HG02981 (cell line): ENCODE data around the gene RALGPS2.

Experiments used
- ATAC-seq: cut with Tn5 transposase; IDR thresholded peaks from one replicate; pipeline ENCODE4 v1.9.1; 2021; ENCODE audit warnings: mild to moderate bottlenecking, moderate library complexity; ENCODE audit not compliant: unreplicated experiment

Gene RALGPS2

DNA sequence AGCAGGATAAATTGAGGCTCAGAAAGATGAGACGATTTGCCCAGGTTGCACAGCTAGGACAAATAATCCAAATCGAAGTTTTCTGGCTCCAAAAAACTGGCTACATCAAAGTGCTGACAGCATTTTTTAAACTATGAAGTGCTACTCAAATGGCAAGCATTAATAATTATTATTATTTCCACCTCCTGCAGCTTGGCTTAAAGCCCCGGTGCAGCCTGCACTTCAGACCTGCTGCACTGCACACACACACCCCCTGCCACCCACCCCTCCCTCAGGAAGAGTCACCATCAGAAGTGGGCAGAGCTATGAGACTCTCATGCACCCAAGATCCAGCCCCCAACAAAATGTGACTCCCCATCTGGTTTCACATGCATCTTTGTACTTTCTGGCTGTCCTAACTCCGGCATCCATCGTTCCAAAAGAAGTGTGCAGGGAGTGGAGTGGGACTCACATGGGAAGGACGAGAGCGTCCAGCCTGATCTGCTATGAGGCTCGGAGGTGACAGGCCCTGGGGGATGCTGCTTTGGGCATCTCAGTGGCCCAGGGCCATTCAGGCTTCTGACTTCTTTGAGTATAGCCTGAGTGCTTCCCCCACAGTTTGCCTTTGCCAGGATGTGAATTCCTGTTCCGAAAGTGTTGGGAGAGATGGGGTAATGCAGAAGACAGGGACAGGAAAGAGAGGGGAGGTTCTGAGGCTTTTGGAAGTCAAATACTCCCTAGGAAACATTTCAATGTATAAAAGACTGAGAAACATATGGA lies 235.6 kb downstream of the RALGPS2 start:
- no peak for ATAC-seq

DNA sequence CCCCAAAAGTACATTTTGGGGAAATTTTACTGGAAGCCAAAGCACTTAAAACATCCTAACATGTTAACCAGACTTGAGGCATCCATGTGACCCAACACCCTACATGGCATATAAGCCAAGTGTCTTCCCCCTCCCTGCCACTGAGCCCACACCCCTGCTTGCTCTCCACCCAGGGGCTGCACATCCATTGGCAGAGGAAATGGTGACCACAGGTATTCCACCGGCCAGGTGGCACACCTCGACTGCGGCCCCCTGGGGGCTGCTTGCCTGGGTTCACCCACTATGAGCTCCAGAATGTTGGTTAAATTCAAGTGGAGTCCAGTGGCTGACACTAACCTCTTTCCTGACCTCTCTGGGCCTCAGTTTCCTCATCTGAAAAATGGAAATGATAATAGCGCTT lies 236.3 kb downstream of the RALGPS2 start:
- ATAC-seq, result no peak

DNA sequence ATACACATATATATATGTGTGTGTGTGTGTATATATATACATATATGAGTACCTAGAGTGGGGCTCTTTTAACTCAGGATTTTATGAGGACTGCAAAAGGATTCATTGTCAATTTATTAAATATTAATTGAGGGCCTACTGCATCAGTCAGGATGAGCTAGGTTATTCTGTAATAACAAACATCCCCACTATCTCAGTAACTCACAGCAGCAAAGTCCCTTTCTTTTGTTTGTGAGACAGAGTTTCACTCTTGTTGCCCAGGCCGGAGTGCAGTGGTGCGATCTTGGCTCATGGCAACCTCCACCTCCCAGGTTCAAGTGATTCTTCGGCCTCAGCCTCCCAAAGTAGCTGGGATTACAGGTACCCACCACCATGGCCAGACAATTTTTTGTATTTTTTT lies 236.8 kb downstream of the RALGPS2 start:
- no peak for ATAC-seq

- no peak for ATAC-seq
Observed at GRCh38 chr1:178962853-178963711, 238.0 kb downstream of the RALGPS2 start.

DNA sequence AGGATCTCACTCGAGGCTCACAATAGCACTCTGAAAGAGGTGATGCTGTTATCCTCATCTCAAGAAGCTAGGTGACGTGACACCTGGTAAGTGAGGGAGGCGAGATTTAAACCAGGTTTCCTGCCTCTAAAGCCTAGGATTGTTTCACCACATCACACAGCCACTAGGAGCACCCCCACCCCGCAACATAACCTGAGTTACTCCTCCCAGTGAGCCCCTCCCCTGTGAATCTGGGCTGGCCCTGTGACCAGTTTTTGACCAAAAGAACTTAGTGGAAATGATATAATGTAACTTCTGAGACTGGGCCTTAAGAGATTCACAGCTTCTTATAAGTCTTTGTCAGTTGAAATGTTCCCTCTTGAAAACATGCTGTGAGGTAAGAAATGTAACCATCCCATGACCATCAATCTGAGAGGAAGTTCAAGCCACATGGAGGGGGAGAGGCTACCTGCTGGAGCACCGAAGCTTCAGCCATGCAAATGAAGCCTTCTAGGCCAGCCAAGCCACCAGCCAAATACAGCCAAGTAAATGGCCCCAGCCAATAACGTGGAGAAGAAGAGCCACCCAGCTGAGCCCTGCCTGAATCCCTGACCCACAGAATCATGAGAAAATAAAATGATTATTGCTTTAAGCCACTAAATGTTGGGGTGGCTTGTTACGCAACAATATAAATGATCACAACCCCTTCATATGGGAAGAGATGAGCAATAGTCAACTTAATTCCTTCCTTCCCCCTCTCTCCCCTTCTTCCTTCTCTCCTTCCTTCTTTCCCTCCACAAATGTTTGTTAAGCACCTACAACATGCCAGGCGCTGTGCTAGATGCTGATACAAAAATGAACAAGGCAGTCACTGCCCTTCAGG lies 239.7 kb downstream of the RALGPS2 start:
- ATAC-seq, result no peak

GRCh38 chr1:178966312-178966711 lies 241.3 kb downstream of the RALGPS2 start:
- no peak for ATAC-seq

GRCh38 chr1:178969226-178969987 lies 244.4 kb downstream of the RALGPS2 start:
- ATAC-seq, result no peak

DNA sequence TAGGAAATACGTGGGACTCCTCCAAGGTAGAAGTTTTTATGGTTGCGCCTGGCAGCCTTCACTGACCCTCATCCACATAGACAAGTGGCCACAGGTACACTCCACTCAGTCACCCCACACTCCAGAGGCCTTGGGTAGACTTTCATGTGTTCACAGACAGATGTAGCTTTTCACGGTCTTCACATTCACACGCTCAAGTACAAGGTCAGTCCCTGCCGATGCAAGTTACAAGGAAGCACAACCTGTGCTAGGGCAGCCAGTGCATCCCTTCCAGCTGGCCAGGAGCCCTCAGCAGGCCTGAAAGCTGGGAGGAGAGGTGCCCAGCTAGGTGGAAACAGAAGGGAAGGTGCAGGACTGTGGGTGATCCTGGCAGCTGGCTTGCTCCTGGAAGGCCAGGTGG lies 245.1 kb downstream of the RALGPS2 start:
- no peak for ATAC-seq
